Subcutaneous preadipocyte (primary cell): ENCODE results near the gene CDK7. TPM values are rescaled to one million over a fixed set of nuclear protein-coding genes. Genes with fewer than 3 reads are reported as not detected.

Source experiments
- total RNA-seq: library from RNA; depleted of rRNA; stranded (reverse); fragments of >200 nt; gene quantifications from 2 replicates; pipeline ENCODE4 v1.2.3, GENCODE V29; 2012

CDK7 gene
- 40.8 and 46.1 TPM in 2 replicates for total RNA-seq

GRCh38 chr5:69234457-69235268, at the start of gene CDK7:
TSS of gene CDK7 (plus strand) at chr5:69234886. CDS start at chr5:69234976, 90 bp downstream.

GRCh38 chr5:69189162-69190086, 45.3 kb upstream of the CDK7 start, which contains the start of gene CENPH:
TSS of gene CENPH (plus strand) at chr5:69189583. CDS start at chr5:69189635, 52 bp downstream.

Other genes with a start within 250 kb of the CDK7 start
- gene SLC30A5, start 140.9 kb upstream of the CDK7 start, total RNA-seq = 41.9 and 66.1 TPM in 2 replicates
- 156 and 204 TPM in 2 replicates for gene CCNB1, start 67.7 kb upstream of the CDK7 start, total RNA-seq
- gene CENPH, start 45.3 kb upstream of the CDK7 start, total RNA-seq = 15.1 and 23.7 TPM in 2 replicates
- gene CCDC125, start 97.9 kb downstream of the CDK7 start, total RNA-seq = 3.3 and 3.7 TPM in 2 replicates
- 25.7 and 32.8 TPM in 2 replicates for gene AK6, start 134.6 kb downstream of the CDK7 start, total RNA-seq
- 90.7 and 97.4 TPM in 2 replicates for gene TAF9, start 134.6 kb downstream of the CDK7 start, total RNA-seq
- 15.8 and 16.8 TPM in 2 replicates for gene RAD17, start 134.9 kb downstream of the CDK7 start, total RNA-seq
- under 0.01 and 2.0 TPM in 2 replicates for gene MARVELD2, start 180.2 kb downstream of the CDK7 start, total RNA-seq